Neuronal stem cell (in vitro differentiated cells): ENCODE data around the gene GBX1.

ENCODE experiments used
- DNase-seq: peaks from one replicate; pipeline ENCODE4 v3.0.0-alpha.2; 2013; ENCODE audit warnings: low spot score
- H2AFZ ChIP-seq: one replicate; pipeline ENCODE4 v1.6.1; 2013; ENCODE audit warnings: mild to moderate bottlenecking, low read length, inconsistent platforms
- H2AK5ac ChIP-seq: 2 replicates; pipeline ENCODE4 v1.6.1; 2013; ENCODE audit warnings: low read depth, mild to moderate bottlenecking, inconsistent platforms, low read length, moderate library complexity, mixed read lengths
- H2BK120ac ChIP-seq: 2 replicates; pipeline ENCODE4 v1.6.1; 2013; ENCODE audit warnings: low read depth, mild to moderate bottlenecking, inconsistent platforms, low read length, moderate library complexity, mixed read lengths
- H2BK12ac ChIP-seq: one replicate; pipeline ENCODE4 v1.6.1; 2013; ENCODE audit warnings: low read length, inconsistent platforms
- H2BK15ac ChIP-seq: 2 replicates; pipeline ENCODE4 v1.6.1; 2013; ENCODE audit warnings: mild to moderate bottlenecking, low read length, inconsistent platforms, mixed read lengths
- H2BK5ac ChIP-seq: one replicate; pipeline ENCODE4 v1.6.1; 2013; ENCODE audit warnings: inconsistent platforms, mild to moderate bottlenecking, low read length, moderate library complexity
- H3K14ac ChIP-seq: one replicate; pipeline ENCODE4 v1.6.1; 2013; ENCODE audit warnings: low read length, inconsistent platforms
- H3K18ac ChIP-seq: 2 replicates; pipeline ENCODE4 v1.6.1; 2013; ENCODE audit warnings: low read length, inconsistent platforms
- H3K23ac ChIP-seq: 2 replicates; pipeline ENCODE4 v1.6.1; 2013; ENCODE audit warnings: low read depth, mild to moderate bottlenecking, mixed read lengths, low read length, inconsistent platforms; ENCODE audit not compliant: poor library complexity
- H3K27ac ChIP-seq: replicated peaks from 3 replicates; pipeline ENCODE4 v1.5.1; 2013; ENCODE audit warnings: low read length, inconsistent platforms
- H3K27me3 ChIP-seq, 3 experiments: 2 replicates each; pipeline ENCODE4 v1.6.1; 2013; ENCODE audit warnings: low read length in 3 of 3, mild to moderate bottlenecking in 2 of 3, inconsistent platforms in 1 of 3, low read depth in 1 of 3, mixed read lengths in 1 of 3, moderate library complexity in 1 of 3; ENCODE audit not compliant: control insufficient read depth in 3 of 3, insufficient read depth in 3 of 3
- H3K36me3 ChIP-seq, 2 donors: replicated peaks in 1 of 2; 2 replicates each; pipeline ENCODE4 v1.6.1; 2013; ENCODE audit warnings: low read length in 2 of 2; ENCODE audit not compliant: control insufficient read depth in 2 of 2, insufficient read depth in 2 of 2
- H3K4ac ChIP-seq: 2 replicates; pipeline ENCODE4 v1.6.1; 2013; ENCODE audit warnings: inconsistent platforms, mild to moderate bottlenecking, low read length, moderate library complexity
- H3K4me1 ChIP-seq, 2 donors: 1 replicate in 1 of 2; 2 replicates in 1 of 2; pipeline ENCODE4 v1.6.1; 2013; ENCODE audit warnings: low read length in 2 of 2, low read depth in 1 of 2; ENCODE audit not compliant: control insufficient read depth in 2 of 2, insufficient read depth in 1 of 2
- H3K4me2 ChIP-seq: one replicate; pipeline ENCODE4 v1.6.1; 2013; ENCODE audit warnings: mild to moderate bottlenecking, low read length, inconsistent platforms; ENCODE audit not compliant: insufficient read depth, poor library complexity, severe bottlenecking
- H3K4me3 ChIP-seq, 2 donors: 2 replicates each; pipeline ENCODE4 v1.5.1; 2013; ENCODE audit warnings: low read length in 2 of 2, mild to moderate bottlenecking in 2 of 2, inconsistent platforms in 1 of 2, moderate library complexity in 1 of 2
- H3K79me1 ChIP-seq: one replicate; pipeline ENCODE4 v1.6.1; 2013; ENCODE audit warnings: low read depth, mild to moderate bottlenecking, inconsistent platforms, low read length, moderate library complexity
- H3K9ac ChIP-seq: one replicate; pipeline ENCODE4 v1.6.1; 2013; ENCODE audit warnings: mild to moderate bottlenecking, low read depth, low read length, inconsistent platforms; ENCODE audit not compliant: poor library complexity
- H3K9me3 ChIP-seq, 2 donors: replicated peaks in 1 of 2; 2 replicates each; pipeline versions ENCODE3 to v1.6.1; 2013; ENCODE audit warnings: low read length in 2 of 2, mild to moderate bottlenecking in 2 of 2, inconsistent platforms in 1 of 2, low read depth in 1 of 2, mixed read lengths in 1 of 2, moderate library complexity in 1 of 2; ENCODE audit not compliant: control insufficient read depth in 2 of 2, insufficient read depth in 1 of 2
- H4K8ac ChIP-seq: one replicate; pipeline ENCODE4 v1.6.1; 2013; ENCODE audit warnings: low read depth, mild to moderate bottlenecking, inconsistent platforms, low read length, moderate library complexity
- H4K91ac ChIP-seq: one replicate; pipeline ENCODE4 v1.6.1; 2013; ENCODE audit warnings: low read length, low read depth, mild to moderate bottlenecking, inconsistent platforms; ENCODE audit not compliant: poor library complexity
- WGBS, 2 donors: extraction: QIAGEN DNeasy Blood & Tissue Kit; methylation state at CpG; one replicate each; pipeline ENCODE4 v1.1.7; 2013; ENCODE audit warnings: missing lambda C conversion rate in 2 of 2, mixed read lengths in 1 of 2; ENCODE audit not compliant: insufficient read length in 2 of 2, insufficient replicate concordance in 1 of 2; ENCODE audit errors: extremely low coverage in 2 of 2; 5-methylcytosine and 5-hydroxymethylcytosine counted together

GBX1 gene

GRCh38 chr7:151168003-151168786 is 701 bp upstream of the GBX1 start:
- H3K4ac ChIP-seq = no peak overlapping the region
- H2BK15ac ChIP-seq = peak overlapping the region; percentile 39
- no peaks in the 10 kb centered on the region for H3K79me1 ChIP-seq
- H2BK12ac ChIP-seq = no peak overlapping the region
- H2AFZ ChIP-seq = peak overlapping the region; percentile 90
- peaks cover 12 to 81% (median 54%) of the 10 kb centered on the region in 3 experiments for H3K27me3 ChIP-seq
- no peak overlapping the region for H3K27ac ChIP-seq
- WGBS, 2 donors = 100% methylated on average over 2 of the region's 52 CpGs; no CpG with 5 or more reads in 1 of the 2 donors
- peak; percentile 48 for DNase-seq
- H3K9ac ChIP-seq = peak overlapping the region; percentile 79
- H3K18ac ChIP-seq = peak overlapping the region; percentile 90
- H3K9me3 ChIP-seq = peaks cover 0 to 3% of the 10 kb centered on the region in 2 donors
- H3K23ac ChIP-seq = peak overlapping the region; percentile 82
- peaks cover 7 to 14% of the 10 kb centered on the region in 2 donors for H3K4me1 ChIP-seq
- no peak overlapping the region for H4K8ac ChIP-seq
- no peak overlapping the region for H4K91ac ChIP-seq
- H2BK120ac ChIP-seq = no peak overlapping the region
- H3K14ac ChIP-seq = no peak overlapping the region
- no peaks in the 10 kb centered on the region for H3K36me3 ChIP-seq
- H2AK5ac ChIP-seq = no peak overlapping the region
- peak overlapping the region in 1 of 2 donors; percentile 79 for H3K4me3 ChIP-seq
- no peak overlapping the region for H2BK5ac ChIP-seq
- H3K4me2 ChIP-seq = peak overlapping the region; percentile 99

- Histone ChIP-seq H3K79me1 (no peaks in the 10 kb centered on the region), H3K27ac (no peak overlapping the region), H2AFZ (peak overlapping the region; percentile 90), H3K9me3 (no peaks in the 10 kb centered on the region), H3K9ac (no peak overlapping the region), H2BK120ac (peak overlapping the region; percentile 2), H4K91ac (no peak overlapping the region), H3K4ac (no peak overlapping the region), H3K4me2 (peak overlapping the region; percentile 99), H3K4me1 (peaks cover 7 to 14% of the 10 kb centered on the region in 2 donors), H3K27me3 (peaks cover 12 to 96% (median 54%) of the 10 kb centered on the region in 3 experiments), H3K4me3 (peak overlapping the region; percentile 31 to 80), H3K18ac (peak overlapping the region; percentile 88), H3K14ac (peak overlapping the region; percentile 12), H2BK12ac (no peak overlapping the region), H2AK5ac (no peak overlapping the region), H3K36me3 (no peaks in the 10 kb centered on the region), H4K8ac (no peak overlapping the region), H2BK5ac (no peak overlapping the region), H3K23ac (peak overlapping the region; percentile 74), H2BK15ac (no peak overlapping the region)
- peak; percentile 23 for DNase-seq
- no CpG with 5 or more reads among the region's 31 CpGs for WGBS, 2 donors
Observed at GRCh38 chr7:151166629-151167196, 781 bp downstream of the GBX1 start.

- H2AFZ ChIP-seq = no peak overlapping the region
- no peak overlapping the region for H3K4me2 ChIP-seq
- no peak overlapping the region for H3K18ac ChIP-seq
- no peak overlapping the region for H3K27ac ChIP-seq
- no CpG with 5 or more reads among the region's 1 CpG for WGBS, 2 donors
- H3K9ac ChIP-seq = no peak overlapping the region
- no peak overlapping the region for H3K14ac ChIP-seq
- no peak overlapping the region for H4K8ac ChIP-seq
- H3K36me3 ChIP-seq = no peaks in the 10 kb centered on the region
- H3K23ac ChIP-seq = no peak overlapping the region
- H3K4me1 ChIP-seq = peaks cover 3 to 5% of the 10 kb centered on the region in 2 donors
- DNase-seq = no peak
- H3K79me1 ChIP-seq = no peaks in the 10 kb centered on the region
- H3K4me3 ChIP-seq = no peak overlapping the region
- no peak overlapping the region for H2AK5ac ChIP-seq
- H2BK120ac ChIP-seq = no peak overlapping the region
- H3K27me3 ChIP-seq = peaks cover 3 to 95% (median 27%) of the 10 kb centered on the region in 3 experiments
- no peak overlapping the region for H3K4ac ChIP-seq
- H4K91ac ChIP-seq = no peak overlapping the region
- H2BK12ac ChIP-seq = no peak overlapping the region
- H2BK15ac ChIP-seq = no peak overlapping the region
- H2BK5ac ChIP-seq = no peak overlapping the region
- H3K9me3 ChIP-seq = no peaks in the 10 kb centered on the region
Observed at GRCh38 chr7:151161757-151162156, 5.7 kb downstream of the GBX1 start.

GRCh38 chr7:151157645-151158329 is 9.7 kb downstream of the GBX1 start:
- H2BK120ac ChIP-seq = no peak overlapping the region
- H2BK12ac ChIP-seq = no peak overlapping the region
- no peak overlapping the region for H3K14ac ChIP-seq
- H3K27ac ChIP-seq = no peak overlapping the region
- no peak overlapping the region for H2BK5ac ChIP-seq
- H3K23ac ChIP-seq = no peak overlapping the region
- 100% methylated on average over 1 of the region's 7 CpGs; no CpG with 5 or more reads in 1 of the 2 donors for WGBS, 2 donors
- H4K91ac ChIP-seq = no peak overlapping the region
- no peak overlapping the region for H2BK15ac ChIP-seq
- H3K9me3 ChIP-seq = no peaks in the 10 kb centered on the region
- H3K27me3 ChIP-seq = peaks cover 0 to 86% (median 0%) of the 10 kb centered on the region in 3 experiments
- no peak overlapping the region for H4K8ac ChIP-seq
- H3K18ac ChIP-seq = no peak overlapping the region
- no peak overlapping the region for H3K4me2 ChIP-seq
- no peak overlapping the region for H2AFZ ChIP-seq
- no peak overlapping the region for H2AK5ac ChIP-seq
- no peak overlapping the region for H3K4ac ChIP-seq
- no peak overlapping the region for H3K9ac ChIP-seq
- no peaks in the 10 kb centered on the region for H3K36me3 ChIP-seq
- H3K4me3 ChIP-seq = no peak overlapping the region
- peaks cover 0 to 3% of the 10 kb centered on the region in 2 donors for H3K4me1 ChIP-seq
- no peak for DNase-seq
- no peaks in the 10 kb centered on the region for H3K79me1 ChIP-seq
